Measurements from ENCODE around the gene NCAM1.

DNA sequence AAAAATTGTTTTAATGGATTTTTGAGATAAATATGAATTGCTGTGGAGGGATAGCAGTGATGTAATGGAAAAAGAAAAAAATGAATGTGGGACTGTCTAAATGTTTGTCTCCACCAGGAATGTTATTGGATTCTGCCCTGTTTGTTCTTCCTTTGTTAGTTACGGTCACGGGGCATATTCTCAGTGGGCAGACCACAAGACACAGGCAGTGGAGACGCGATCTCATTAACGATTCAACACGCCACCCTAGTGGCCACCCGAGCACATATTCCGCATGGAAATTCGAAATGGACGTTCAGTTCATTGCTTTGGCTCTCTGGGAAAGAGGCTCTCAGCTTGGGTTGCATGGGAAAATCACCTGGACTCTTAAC, 201.4 kb downstream of the NCAM1 start:
- TF ChIP-seq, protein P1, sequence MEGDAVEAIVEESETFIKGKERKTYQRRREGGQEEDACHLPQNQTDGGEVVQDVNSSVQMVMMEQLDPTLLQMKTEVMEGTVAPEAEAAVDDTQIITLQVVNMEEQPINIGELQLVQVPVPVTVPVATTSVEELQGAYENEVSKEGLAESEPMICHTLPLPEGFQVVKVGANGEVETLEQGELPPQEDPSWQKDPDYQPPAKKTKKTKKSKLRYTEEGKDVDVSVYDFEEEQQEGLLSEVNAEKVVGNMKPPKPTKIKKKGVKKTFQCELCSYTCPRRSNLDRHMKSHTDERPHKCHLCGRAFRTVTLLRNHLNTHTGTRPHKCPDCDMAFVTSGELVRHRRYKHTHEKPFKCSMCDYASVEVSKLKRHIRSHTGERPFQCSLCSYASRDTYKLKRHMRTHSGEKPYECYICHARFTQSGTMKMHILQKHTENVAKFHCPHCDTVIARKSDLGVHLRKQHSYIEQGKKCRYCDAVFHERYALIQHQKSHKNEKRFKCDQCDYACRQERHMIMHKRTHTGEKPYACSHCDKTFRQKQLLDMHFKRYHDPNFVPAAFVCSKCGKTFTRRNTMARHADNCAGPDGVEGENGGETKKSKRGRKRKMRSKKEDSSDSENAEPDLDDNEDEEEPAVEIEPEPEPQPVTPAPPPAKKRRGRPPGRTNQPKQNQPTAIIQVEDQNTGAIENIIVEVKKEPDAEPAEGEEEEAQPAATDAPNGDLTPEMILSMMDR (conservative IDR thresholded peaks at IDR 0.05), result peak; percentile 20
- no peak for TF ChIP-seq ZFX (IDR thresholded peaks at IDR 0.05)
